Gastroesophageal sphincter (tissue), 4 donors: Measurements from ENCODE around the gene PATJ. TPM values are rescaled to one million over a fixed set of nuclear protein-coding genes. Genes with fewer than 3 reads are reported as not detected.
A peak's percentile ranks its signal among the peaks of the same experiment; 100 is the strongest.

Experiments used
- ATAC-seq: fragments of 150-250 bp; one replicate; pipeline ENCODE4 v1.9.1; 2016; ENCODE audit warnings: mild to moderate bottlenecking, moderate library complexity
- H3K27ac ChIP-seq, 4 donors: fragments of 200-600 bp; sonication (generic) in 3 of 4; 1 replicate in 3 of 4; 2 replicates in 1 of 4; pipeline ENCODE4 v1.5.1; 2016 to 2019
- H3K27me3 ChIP-seq: fragments of 200-600 bp; sonication (generic); one replicate; pipeline ENCODE4 v1.5.1; 2019
- H3K36me3 ChIP-seq, 2 donors: fragments of 200-600 bp; sonication (generic); one replicate each; pipeline ENCODE4 v1.5.1; 2019; ENCODE audit warnings: control low read depth in 1 of 2
- H3K4me1 ChIP-seq, 3 donors: fragments of 200-600 bp; sonication (generic); 1 replicate in 2 of 3; 2 replicates in 1 of 3; pipeline ENCODE4 v1.5.1; 2016 to 2019; ENCODE audit warnings: control low read depth in 2 of 3
- H3K4me3 ChIP-seq, 2 donors: fragments of 200-600 bp; sonication (generic); one replicate each; pipeline ENCODE4 v1.5.1; 2019; ENCODE audit warnings: mild to moderate bottlenecking in 1 of 2, moderate library complexity in 1 of 2
- H3K9me3 ChIP-seq, 3 donors: fragments of 200-600 bp; sonication (generic); one replicate each; pipeline ENCODE4 v1.5.1; 2017 to 2019; ENCODE audit warnings: control low read depth in 2 of 3
- CTCF ChIP-seq, 4 experiments: fragments of 200-600 bp in 2 of 4; fragments of 450-650 bp in 2 of 4; sonication (generic) in 1 of 4; IDR thresholded peaks; one replicate each; pipeline ENCODE4 v1.5.1; 2017 to 2019; ENCODE audit warnings: antibody characterized with exemption in 4 of 4, mild to moderate bottlenecking in 2 of 4, moderate library complexity in 2 of 4
- EP300 ChIP-seq: sonication (generic); formaldehyde crosslinking; IDR thresholded peaks from one replicate; pipeline ENCODE4 v1.6.1; 2017; ENCODE audit warnings: antibody characterized with exemption, mild to moderate bottlenecking
- POLR2A ChIP-seq, 2 donors: fragments of 450-650 bp; IDR thresholded peaks; one replicate each; pipeline ENCODE4 v1.6.1; 2017; ENCODE audit warnings: antibody characterized with exemption in 2 of 2, mild to moderate bottlenecking in 2 of 2, moderate library complexity in 1 of 2
- POLR2AphosphoS5 ChIP-seq: sonication (generic); formaldehyde crosslinking; IDR thresholded peaks from one replicate; pipeline ENCODE4 v1.6.1; 2017; ENCODE audit warnings: antibody characterized with exemption
- WGBS, 2 donors: methylation state at CpG; one replicate each; pipeline ENCODE4 v1.1.5; 2018; ENCODE audit warnings: low coverage in 1 of 2; 5-methylcytosine and 5-hydroxymethylcytosine counted together
- total RNA-seq, 4 donors: library from RNA; depleted of rRNA; stranded (reverse); fragments of >200 nt; gene quantifications; one replicate each; pipeline ENCODE4 v1.1.0, GENCODE V29; 2016

The PATJ gene
- total RNA-seq, 4 donors from 2014 or later = 34.8 to 59.0 (median 37.1) TPM

GRCh38 chr1:62131093-62131725 lies 388.9 kb downstream of the PATJ start:
- Histone ChIP-seq H3K27ac (no peak overlapping the region), H3K27me3 (no peaks in the 10 kb centered on the region), H3K4me3 (no peak overlapping the region), H3K36me3 (peaks cover 0 to 47% of the 10 kb centered on the region in 2 donors), H3K4me1 (no peaks in the 10 kb centered on the region), H3K9me3 (no peaks in the 10 kb centered on the region)
- 63% methylated on average over 5 to 6 of the region's 6 CpGs for WGBS, 2 donors
- peak; percentile 51 to 58 (median 52) for TF ChIP-seq CTCF (IDR thresholded peaks at IDR 0.05)
- no peak for TF ChIP-seq EP300
- peak; percentile 53 for ATAC-seq

- H3K27ac ChIP-seq = no peak overlapping the region
- TF ChIP-seq EP300 = no peak
- no peak for TF ChIP-seq POLR2AphosphoS5
- TF ChIP-seq CTCF (IDR thresholded peaks at IDR 0.05) = no peak
- no peak for TF ChIP-seq POLR2A (IDR thresholded peaks at IDR 0.05)
- no peaks in the 10 kb centered on the region for H3K4me1 ChIP-seq
- no peaks in the 10 kb centered on the region for H3K9me3 ChIP-seq
- 54 to 58% methylated on average over 2 to 3 of the region's 3 CpGs for WGBS, 2 donors
- no peak for ATAC-seq
- H3K4me3 ChIP-seq = no peak overlapping the region
- H3K27me3 ChIP-seq = no peaks in the 10 kb centered on the region
- H3K36me3 ChIP-seq = peaks cover 0 to 28% of the 10 kb centered on the region in 2 donors
Observed at GRCh38 chr1:62138029-62138428, 395.7 kb downstream of the PATJ start.

- TF ChIP-seq POLR2AphosphoS5 (no peak), POLR2A (IDR thresholded peaks at IDR 0.05) (no peak), EP300 (no peak), CTCF (IDR thresholded peaks at IDR 0.05) (no peak)
- Histone ChIP-seq H3K36me3 (peaks cover 0 to 27% of the 10 kb centered on the region in 2 donors), H3K9me3 (no peaks in the 10 kb centered on the region), H3K4me1 (no peaks in the 10 kb centered on the region), H3K27ac (no peak overlapping the region), H3K27me3 (no peaks in the 10 kb centered on the region), H3K4me3 (no peak overlapping the region)
- ATAC-seq = no peak
- WGBS, 2 donors = 82 to 100% methylated on average over 1 of the region's 1 CpG
Observed at GRCh38 chr1:62139410-62139809, 397.1 kb downstream of the PATJ start.

- no peak overlapping the region for H3K27ac ChIP-seq
- 66 to 94% methylated on average over 2 to 4 of the region's 4 CpGs for WGBS, 2 donors
- no peak overlapping the region for H3K4me3 ChIP-seq
- peaks cover 0 to 21% of the 10 kb centered on the region in 2 donors for H3K36me3 ChIP-seq
- no peaks in the 10 kb centered on the region for H3K9me3 ChIP-seq
- TF ChIP-seq POLR2A (IDR thresholded peaks at IDR 0.05) (no peak), CTCF (IDR thresholded peaks at IDR 0.05) (no peak), POLR2AphosphoS5 (no peak), EP300 (no peak)
- H3K27me3 ChIP-seq = no peaks in the 10 kb centered on the region
- no peaks in the 10 kb centered on the region for H3K4me1 ChIP-seq
- ATAC-seq = no peak
Observed at GRCh38 chr1:62140666-62141065, 398.4 kb downstream of the PATJ start.

- no peak for TF ChIP-seq POLR2AphosphoS5
- TF ChIP-seq EP300 = no peak
- no peak for TF ChIP-seq POLR2A (IDR thresholded peaks at IDR 0.05)
- TF ChIP-seq CTCF (IDR thresholded peaks at IDR 0.05) = no peak
- Histone ChIP-seq H3K27me3 (no peaks in the 10 kb centered on the region), H3K4me1 (no peaks in the 10 kb centered on the region), H3K36me3 (peaks cover 0 to 21% of the 10 kb centered on the region in 2 donors), H3K27ac (no peak overlapping the region), H3K9me3 (no peaks in the 10 kb centered on the region), H3K4me3 (no peak overlapping the region)
- WGBS, 2 donors = 24 to 26% methylated on average over 5 of the region's 5 CpGs
- no peak for ATAC-seq
Observed at GRCh38 chr1:62142496-62142895, 400.2 kb downstream of the PATJ start.
